ENCODE results near the gene MLPH.
A peak's percentile ranks its signal among the peaks of the same experiment; 100 is the strongest.

The MLPH gene

GRCh38 chr2:237486819-237487448 lies at the start of gene MLPH:
Gene MLPH (plus strand): TSS chr2:237487251. CDS start chr2:237493427, 6,176 bp downstream.
- peak; percentile 93 for DNase-seq

- peak; percentile 61 for DNase-seq
Measured at GRCh38 chr2:237437566-237437965, 49.5 kb upstream of the MLPH start.

- DNase-seq, result peak; percentile 99
Measured at GRCh38 chr2:237438080-237438940, 48.7 kb upstream of the MLPH start.

- DNase-seq, result no peak
Measured at GRCh38 chr2:237440819-237441281, 46.2 kb upstream of the MLPH start.

GRCh38 chr2:237441605-237442274 lies 45.3 kb upstream of the MLPH start:
- no peak for DNase-seq

- DNase-seq, result no peak
Measured at GRCh38 chr2:237444071-237444470, 43.0 kb upstream of the MLPH start.

DNA sequence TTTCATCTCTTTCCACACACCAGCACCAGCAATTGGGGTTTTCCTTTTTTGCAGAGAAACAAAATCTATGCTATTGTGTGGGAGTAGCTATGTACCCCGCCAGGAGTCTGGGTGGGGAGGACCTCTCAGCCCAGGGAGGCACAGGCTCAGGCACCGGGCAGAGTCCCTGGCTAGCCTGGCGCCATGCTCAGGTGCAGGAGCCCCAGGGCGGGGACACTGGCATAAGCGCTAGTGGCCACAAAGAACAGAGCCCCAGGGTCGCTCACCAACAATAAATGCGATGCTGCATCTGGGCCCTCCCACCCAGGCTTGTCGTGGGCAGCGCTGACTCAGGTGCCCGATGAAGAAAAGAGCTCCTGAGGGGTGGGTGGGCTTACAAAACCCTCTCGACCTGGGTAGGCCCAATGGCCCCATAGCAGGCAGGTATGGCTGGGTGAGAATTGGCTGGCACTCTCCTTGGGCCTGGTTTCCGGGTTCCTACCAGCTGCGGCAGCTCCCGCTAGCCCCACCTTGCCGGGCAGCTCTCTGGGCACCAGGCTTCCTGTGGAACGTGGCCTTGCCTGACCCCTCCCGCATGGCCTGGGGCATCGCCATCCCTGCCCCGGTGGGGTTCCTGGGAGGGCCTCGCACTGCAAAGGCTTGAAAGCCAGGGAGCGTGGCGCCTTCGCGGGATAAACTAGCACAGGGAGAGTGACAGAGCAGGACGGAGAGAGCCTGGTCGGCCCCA lies 41.3 kb upstream of the MLPH start:
- no peak for DNase-seq

DNA sequence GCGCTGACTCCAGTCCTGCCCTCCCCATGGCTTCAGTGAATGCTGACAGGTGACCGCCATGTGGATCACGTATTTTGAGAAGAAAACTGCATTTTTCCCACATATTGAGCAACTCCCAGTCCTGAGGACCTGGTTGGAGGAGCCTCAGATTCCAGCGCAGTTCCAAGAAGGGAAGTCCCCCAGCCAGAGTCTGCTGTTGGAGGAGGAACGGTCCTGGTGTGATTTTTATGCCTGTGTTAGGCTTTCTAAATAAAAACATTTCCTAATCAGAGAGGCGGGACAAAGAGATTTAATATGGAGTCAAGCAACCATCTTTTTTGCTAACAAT lies 40.7 kb upstream of the MLPH start:
- no peak for DNase-seq

DNA sequence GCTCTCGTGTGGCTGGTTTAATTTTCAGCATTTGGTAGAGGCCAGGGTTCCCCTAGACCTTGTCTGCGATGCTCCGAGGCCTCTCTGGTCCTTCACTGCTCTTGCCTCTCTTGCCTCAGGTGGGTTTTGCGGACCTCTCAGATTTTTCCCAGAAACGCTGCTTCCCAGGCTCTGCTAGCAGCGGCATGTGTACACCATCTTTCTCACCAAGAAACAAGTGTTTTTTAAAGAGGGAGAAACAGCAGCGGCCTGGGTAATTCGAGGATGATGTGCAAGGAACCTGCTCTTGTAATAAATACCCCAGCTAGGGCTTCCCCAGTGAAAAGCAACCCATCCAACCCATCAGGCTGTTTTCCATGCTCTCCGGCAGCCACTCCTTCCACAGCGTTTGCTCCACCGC lies 39.6 kb upstream of the MLPH start:
- no peak for DNase-seq

DNA sequence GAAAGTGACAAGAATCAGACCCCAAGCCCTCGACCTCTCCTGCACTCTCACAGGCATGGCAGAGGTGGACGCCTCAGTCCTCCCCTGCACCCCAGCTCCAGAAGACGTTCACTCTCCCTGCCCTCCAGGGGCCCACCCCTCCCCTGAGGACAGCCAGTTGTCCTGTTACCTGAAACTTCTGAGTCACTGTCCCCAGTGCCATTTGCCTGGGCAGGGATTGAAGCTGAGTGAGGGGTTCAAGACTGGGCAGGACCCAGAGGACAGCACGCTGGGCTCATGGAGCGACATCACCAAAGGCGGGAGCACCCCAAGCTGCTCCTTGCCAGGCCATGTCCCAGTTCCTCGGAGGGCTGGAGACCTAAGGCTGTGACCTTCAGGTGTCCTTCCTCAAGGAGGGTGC lies 38.9 kb upstream of the MLPH start:
- no peak for DNase-seq

GRCh38 chr2:237448626-237449025 lies 38.4 kb upstream of the MLPH start:
- no peak for DNase-seq

DNA sequence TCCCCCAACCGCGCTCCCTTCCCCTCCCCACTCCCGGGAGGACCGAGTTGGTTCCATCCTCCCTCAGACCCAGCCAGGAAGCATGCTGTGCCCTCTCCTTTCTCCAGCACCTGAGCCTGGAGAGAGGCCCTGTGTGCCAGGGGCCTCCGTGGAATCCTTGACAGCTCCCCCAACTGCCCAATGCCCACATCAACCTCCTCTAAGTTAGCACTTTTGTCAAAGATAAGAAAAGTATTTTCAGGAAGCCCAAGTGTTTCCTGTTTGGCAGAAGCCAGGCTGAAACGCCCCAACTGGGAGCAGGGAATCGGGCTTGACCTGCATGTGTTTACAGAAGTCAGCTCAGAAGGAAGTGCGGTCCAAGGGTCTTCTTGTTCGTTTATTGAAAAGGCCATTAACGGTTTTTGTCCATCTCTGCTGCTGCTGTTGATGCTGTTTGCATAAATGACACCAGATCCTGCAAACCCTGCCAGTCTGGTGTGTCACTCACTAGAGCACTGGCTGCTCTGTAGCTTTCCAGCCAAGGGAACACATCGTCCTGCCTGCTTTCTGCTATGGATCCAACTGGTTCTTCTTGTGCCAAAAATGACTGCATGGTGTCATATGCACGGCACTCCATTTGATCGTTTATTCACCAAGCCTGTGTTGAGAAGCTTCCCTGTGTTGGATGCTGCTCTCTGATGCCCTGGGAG lies 37.7 kb upstream of the MLPH start:
- DNase-seq, result peak; percentile 22

GRCh38 chr2:237450108-237450507 lies 36.9 kb upstream of the MLPH start:
- DNase-seq, result no peak

DNA sequence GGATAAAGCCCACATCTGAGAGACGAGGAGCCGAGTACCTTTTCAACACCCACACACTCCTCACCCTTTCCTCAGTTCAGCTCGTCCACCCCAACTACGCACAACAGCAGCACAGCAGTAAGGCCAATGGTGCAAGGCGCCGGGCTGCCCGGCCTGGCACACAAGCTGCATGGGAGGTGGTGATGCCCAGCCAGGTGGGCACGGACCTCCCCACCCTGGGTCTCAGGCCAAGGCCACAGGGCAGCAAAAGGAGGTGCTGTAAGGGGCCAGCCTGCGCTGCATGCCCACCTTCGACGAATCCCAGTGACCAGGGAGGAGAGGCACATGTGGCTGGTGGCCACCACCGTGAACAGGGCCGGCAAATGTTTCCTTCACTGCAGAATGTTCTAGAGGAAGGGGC lies 36.5 kb upstream of the MLPH start:
- no peak for DNase-seq

DNA sequence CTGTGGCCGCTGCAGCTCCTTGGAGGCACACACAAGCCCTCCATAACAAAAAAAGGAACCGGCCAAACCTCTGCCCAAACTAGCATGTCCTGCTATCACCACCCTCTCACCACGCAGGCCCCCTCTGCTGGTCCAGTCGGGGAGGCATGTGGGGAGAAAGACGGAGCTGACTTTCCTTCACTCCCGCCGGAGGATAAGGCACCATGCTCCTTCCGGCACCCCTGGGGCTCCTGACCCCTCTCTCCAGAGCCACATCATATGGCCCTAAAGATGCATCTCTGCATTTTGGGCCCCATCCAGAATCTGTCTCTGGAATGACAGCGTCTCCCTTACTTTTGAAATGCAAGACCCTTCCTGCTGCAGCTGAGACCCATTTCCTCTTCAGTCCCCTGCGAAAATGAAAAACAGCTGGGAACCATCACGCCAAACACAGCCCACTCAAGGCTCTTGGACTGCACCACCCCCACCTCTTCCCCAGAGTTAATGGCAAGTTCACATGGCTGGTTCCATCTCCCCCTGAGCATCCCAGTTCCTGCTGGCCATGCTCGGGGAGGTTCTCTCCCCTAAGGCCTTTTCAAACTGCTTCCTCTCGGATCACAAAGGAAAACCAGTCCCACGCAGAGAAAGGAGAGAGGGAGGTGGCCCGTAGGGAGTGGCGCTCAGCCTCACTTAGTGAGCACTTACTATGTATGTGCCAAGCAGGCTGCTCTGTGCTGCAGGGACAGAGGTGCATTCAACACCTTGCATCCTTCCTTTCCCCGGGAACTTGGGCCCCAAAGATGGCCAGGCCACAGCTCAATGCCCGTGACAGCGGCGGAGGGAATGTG lies 35.2 kb upstream of the MLPH start:
- DNase-seq, result no peak

- DNase-seq, result no peak
Measured at GRCh38 chr2:237452861-237453260, 34.2 kb upstream of the MLPH start.

DNA sequence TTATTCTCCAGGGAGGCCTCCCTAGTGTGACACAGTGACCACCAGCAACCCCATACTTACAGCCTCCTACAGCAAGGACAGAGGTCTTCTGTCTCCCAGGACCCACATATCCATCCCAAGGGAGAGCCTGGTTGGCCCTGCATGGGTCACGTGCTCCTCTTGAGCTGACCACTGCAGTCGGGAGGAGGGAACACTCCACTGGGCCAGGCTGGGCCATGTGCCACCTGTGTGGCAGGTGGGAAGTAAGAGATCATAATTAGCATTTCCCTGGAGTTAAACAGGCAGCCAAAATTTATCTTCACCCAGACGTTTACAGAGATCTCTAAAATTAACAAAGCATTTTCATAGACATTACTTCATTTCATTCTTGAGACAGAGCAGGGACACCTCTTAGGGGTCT lies 33.4 kb upstream of the MLPH start:
- DNase-seq, result peak; percentile 25

- DNase-seq, result peak; percentile 53
Measured at GRCh38 chr2:237455764-237456163, 31.3 kb upstream of the MLPH start.

DNA sequence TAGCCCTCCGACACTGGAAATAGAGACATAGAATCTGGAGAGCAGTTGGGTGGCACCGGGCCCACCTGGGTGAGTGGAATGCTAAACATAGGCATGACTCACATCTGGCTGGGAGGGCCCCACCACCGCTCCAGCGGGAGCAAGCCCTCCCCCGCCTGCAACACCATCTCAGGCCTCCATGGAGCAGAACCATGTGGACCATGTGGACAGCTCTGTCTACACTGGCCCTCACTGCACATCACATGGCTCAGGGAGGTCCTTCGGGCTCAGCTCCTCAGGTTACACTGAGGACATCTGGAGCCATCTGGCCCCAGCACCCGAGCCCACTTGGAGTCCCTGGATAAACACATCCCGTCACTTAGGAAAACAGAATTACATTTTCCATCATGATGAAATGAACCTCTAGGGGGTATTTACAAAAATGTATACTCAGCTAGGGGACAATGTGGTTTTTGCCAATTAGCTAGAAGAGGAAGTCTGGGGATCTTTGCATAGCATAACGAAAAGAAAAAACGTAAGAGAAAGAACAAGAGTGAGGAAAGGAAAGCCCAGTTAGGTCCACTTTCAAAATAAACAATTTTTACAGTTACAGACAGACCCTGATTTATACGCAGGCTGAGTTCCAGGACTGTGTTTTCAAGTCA lies 30.7 kb upstream of the MLPH start:
- DNase-seq, result peak; percentile 92

GRCh38 chr2:237457388-237457941 lies 29.6 kb upstream of the MLPH start:
- no peak for DNase-seq

DNA sequence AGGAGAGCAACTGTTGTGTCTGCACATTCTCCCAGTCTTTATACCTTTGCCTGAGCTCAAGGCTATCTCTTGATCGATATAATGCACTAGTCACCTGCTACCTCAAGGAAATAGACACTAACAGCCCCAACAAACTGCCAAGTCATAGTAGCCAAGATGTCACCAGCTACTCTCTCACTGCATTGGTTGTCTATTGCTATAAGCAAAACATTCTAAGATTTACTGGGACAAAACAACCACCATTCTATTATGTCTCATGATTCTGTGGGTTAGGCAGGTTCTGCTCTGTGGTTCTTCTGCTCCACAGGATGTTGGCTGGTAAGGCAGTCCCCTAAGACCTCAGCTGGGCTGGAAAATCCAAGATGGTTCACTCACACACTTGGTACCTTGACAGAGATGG lies 28.5 kb upstream of the MLPH start:
- no peak for DNase-seq

All from DMS53 (cell line).